HepG2 (cell line): Measurements from ENCODE around the gene SCAPER. TPM values are rescaled to one million over a fixed set of nuclear protein-coding genes. Genes with fewer than 3 reads are reported as not detected.

Experiments used
- AKNA ChIP-seq: sonication (generic); formaldehyde crosslinking; IDR thresholded peaks from 2 replicates; pipeline ENCODE4 v1.4.0; 2020; ENCODE audit warnings: missing genetic modification reagents, borderline replicate concordance
- CREB1 ChIP-seq, 2 experiments: fragments of 450-650 bp in 1 of 2; IDR thresholded peaks; 2 replicates each; pipeline ENCODE4 v1.6.1; 2016 to 2017; ENCODE audit warnings: control low read depth in 1 of 2, mild to moderate bottlenecking in 1 of 2, missing compliant biosample characterization in 1 of 2, missing genetic modification characterization in 1 of 2
- KIAA2018 ChIP-seq: sonication (generic); formaldehyde crosslinking; IDR thresholded peaks from 2 replicates; pipeline ENCODE4 v1.5.0; 2020; ENCODE audit warnings: mild to moderate bottlenecking, missing genetic modification reagents, borderline replicate concordance
- NFIC ChIP-seq: IDR thresholded peaks from 2 replicates; pipeline ENCODE4 v1.6.1; 2012; ENCODE audit warnings: mild to moderate bottlenecking, low read length, inconsistent platforms
- PLSCR1 ChIP-seq: sonication (generic); formaldehyde crosslinking; IDR thresholded peaks from 2 replicates; pipeline ENCODE4 v1.5.0; 2020; ENCODE audit warnings: missing genetic modification reagents, mild to moderate bottlenecking, borderline replicate concordance
- ZFP36L2 ChIP-seq: sonication (generic); formaldehyde crosslinking; IDR thresholded peaks from 2 replicates; pipeline ENCODE4 v1.4.0; 2020; ENCODE audit warnings: missing genetic modification reagents
- ZNF431 ChIP-seq: sonication (generic); formaldehyde crosslinking; IDR thresholded peaks from 2 replicates; pipeline ENCODE4 v1.9.0; 2022; ENCODE audit warnings: missing genetic modification reagents, low read depth, mild to moderate bottlenecking, borderline replicate concordance
- polyA plus RNA-seq, 8 experiments: library from polyadenylated mRNA; depleted of rRNA in 3 of 8; stranded (reverse) in 7 of 8; unstranded in 1 of 8; fragments of >200 nt; fragmentation: Illumina TruSeq in 4 of 8; extraction: Trizol in 4 of 8; gene quantifications; 2 replicates each; pipeline versions ENCODE4 v1.2.1 to v1.2.3, GENCODE V29; 2011 to 2016; ENCODE audit warnings: low read depth in 4 of 8, missing spikeins in 1 of 8, mixed read lengths in 1 of 8; ENCODE audit not compliant: insufficient read depth in 1 of 8
- total RNA-seq, 5 experiments: library from RNA; depleted of rRNA; stranded (reverse); fragments of >200 nt; fragmentation: Illumina TruSeq; extraction: Trizol; gene quantifications; 2 replicates each; pipeline ENCODE4 v1.2.3, GENCODE V29; 2016; ENCODE audit warnings: low read depth in 1 of 5
- TF ChIP-seq, protein P1 (sequence below), 2 experiments: sonication (generic) in 1 of 2; formaldehyde crosslinking in 1 of 2; IDR thresholded peaks; 2 replicates each; pipeline versions ENCODE4 v1.4.0 to v1.6.1; 2018 to 2020; ENCODE audit warnings: missing genetic modification reagents in 2 of 2, borderline replicate concordance in 1 of 2, low read depth in 1 of 2, mild to moderate bottlenecking in 1 of 2, missing biosample characterization in 1 of 2

Gene SCAPER
- total and polyA plus RNA-seq, 2 of the 13 experiments (the other 11 are each of a cell fraction or from before 2014, with no cell fraction given): 4.3 to 10.5 TPM

DNA sequence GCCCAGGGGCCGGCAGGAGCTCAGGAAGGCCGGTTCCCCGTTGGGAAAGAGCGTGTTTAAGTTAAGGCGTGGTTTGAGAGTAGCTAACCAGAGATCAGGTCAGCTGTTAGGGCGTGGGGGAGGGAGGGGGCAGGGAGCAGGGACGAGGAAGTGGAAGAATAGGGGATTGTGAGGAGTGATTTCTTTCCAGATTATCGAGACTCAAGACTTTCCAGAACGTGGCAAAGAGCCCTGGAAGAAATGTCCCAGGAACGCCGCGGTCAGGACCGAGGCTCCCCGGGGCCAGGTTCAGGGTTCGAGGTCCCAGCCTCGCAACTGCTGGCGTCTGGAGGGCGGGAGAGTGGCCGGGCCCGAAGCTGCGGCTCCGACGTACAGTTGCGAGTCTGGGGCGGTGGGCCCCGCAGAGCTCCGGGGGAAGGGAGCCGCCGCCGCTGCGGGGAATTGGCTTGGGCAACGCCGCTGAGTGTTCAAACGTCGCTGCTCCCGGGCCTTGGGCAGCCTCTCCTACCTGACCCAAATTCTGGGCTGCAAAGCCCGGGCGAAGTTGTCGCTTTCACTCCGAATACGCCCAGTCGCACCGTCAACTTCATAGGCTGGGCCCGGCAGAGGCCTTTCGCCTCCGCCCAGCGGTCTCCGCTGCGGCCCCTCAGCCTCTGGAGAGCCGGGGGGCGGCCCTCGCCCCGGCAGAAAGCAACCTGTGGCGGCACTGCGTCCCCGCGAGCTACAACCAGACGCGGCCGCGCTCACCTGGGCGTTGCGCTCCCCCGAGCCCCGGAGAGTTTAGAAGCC lies 559.1 kb downstream of the SCAPER start (continued):
- TF ChIP-seq AKNA (no peak), KIAA2018 (no peak; the same call in 1 of the 2 replicates), ZNF431 (CRISPR knock-in tag) (no peak; the same call in 1 of the 2 replicates), PLSCR1 (CRISPR knock-in tag) (no peak), CREB1 (IDR thresholded peaks at IDR 0.05) (no peak), CREB1 (CRISPR knock-in tag; IDR thresholded peaks at IDR 0.05) (no peak), ZFP36L2 (CRISPR knock-in tag) (no peak), NFIC (no peak)
- TF ChIP-seq, protein P1, sequence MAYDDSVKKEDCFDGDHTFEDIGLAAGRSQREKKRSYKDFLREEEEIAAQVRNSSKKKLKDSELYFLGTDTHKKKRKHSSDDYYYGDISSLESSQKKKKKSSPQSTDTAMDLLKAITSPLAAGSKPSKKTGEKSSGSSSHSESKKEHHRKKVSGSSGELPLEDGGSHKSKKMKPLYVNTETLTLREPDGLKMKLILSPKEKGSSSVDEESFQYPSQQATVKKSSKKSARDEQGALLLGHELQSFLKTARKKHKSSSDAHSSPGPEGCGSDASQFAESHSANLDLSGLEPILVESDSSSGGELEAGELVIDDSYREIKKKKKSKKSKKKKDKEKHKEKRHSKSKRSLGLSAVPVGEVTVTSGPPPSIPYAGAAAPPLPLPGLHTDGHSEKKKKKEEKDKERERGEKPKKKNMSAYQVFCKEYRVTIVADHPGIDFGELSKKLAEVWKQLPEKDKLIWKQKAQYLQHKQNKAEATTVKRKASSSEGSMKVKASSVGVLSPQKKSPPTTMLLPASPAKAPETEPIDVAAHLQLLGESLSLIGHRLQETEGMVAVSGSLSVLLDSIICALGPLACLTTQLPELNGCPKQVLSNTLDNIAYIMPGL (CRISPR knock-in tag; IDR thresholded peaks at IDR 0.05; ENCODE audit: borderline replicate concordance in 1 of 2, low read depth in 1 of 2): peak in 1 of 2 experiments; percentile 58; a peak in 2 of 4 replicates
